ENCODE results near the gene MEAF6.
"Not testable (repeated sequence)": the region's sequence is repeated elsewhere in the genome, so short reads cannot be mapped to it uniquely, and the experiment has no call there.

The MEAF6 gene

DNA sequence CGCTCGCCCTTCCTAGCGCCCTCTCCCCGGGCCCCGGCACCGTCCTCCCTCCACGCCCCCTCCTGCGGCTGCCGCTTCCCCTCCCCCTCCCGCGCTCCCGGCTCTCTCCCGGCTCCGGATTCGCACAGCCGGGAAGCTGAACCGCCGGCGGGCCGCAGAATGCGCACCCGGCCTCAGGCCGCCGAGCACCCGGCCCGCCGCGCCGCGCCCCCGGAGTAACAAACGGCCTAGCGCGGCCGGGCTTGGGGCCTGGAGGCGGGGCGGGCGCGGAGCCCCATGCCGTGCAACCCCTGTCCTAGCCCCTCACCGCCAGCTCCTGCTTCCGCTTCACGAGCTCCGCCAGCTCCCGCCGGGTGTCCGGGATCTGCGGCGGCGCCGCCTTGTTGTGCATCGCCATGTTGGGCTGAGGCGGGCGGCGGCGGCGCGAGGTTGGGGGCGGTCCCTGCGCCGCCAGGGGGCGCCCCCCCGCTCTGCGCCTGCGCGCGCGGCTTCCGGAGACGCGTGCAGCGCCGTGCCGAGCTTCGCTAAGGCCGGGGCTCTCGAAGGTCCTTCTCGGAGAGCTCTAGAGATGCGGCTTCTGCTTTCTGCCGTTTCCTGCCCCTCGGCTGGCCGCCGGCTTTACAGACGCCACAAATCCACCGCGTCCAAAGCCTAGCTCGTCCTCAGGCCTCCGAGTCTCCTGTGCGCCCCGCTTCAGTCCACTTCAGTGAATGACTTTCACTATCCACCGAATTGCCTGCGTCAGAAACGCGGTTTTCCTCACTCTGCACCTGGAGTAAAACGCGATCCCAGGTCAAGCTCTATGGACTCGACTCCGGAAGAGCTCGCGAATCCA, at the start of gene MEAF6:
Gene MEAF6, minus strand, starts transcription at position 417 of the 835 bp plus-strand sequence. Its CDS starts 20 bp downstream, at position 397.
- peak; percentile 85 for DNase-seq (ENCODE audit: low spot score)

- DNase-seq (ENCODE audit: low spot score): peak; percentile 8
Observed at GRCh38 chr1:37562984-37563383, 48.4 kb upstream of the MEAF6 start.

GRCh38 chr1:37561133-37562132, 46.9 kb upstream of the MEAF6 start:
- DNase-seq (ENCODE audit: low spot score): peak; percentile 53

DNA sequence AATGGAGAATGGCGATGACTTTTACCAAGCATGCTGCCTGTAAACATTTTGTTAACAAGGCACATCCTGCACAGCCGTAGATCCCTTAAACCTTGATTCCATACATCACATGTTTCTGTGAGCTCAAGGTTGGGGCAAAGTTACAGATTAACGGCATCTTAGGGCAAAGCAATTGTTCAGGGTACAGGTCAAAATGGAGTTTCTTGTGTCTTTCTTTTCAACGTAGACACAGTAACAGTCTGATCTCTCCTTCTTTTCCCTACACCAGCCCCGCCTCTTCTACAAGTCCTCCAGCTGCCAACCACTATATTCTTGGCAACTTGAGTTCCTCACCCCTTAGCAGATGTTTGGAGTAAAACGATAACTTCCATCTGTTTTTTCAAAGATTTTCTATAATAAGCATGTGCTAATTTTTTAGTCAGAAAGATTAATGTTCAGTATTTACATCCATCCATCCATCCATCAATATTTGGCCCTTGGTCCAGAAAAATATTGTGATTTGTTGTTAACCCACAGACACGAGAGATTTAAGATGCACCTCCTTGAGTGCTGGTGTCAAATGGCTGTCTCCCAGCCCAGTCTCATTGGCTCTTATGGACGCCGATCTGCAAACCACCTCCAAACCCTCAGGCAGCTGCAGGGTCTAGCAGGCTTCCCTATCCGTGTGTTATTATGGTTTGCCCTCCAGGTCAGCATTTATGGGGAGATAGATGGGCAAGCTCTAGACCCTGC, 46.0 kb upstream of the MEAF6 start:
- no peak for DNase-seq (ENCODE audit: low spot score)

- not testable (repeated sequence) for DNase-seq (ENCODE audit: low spot score)
Observed at GRCh38 chr1:37559957-37560379, 45.4 kb upstream of the MEAF6 start.

DNA sequence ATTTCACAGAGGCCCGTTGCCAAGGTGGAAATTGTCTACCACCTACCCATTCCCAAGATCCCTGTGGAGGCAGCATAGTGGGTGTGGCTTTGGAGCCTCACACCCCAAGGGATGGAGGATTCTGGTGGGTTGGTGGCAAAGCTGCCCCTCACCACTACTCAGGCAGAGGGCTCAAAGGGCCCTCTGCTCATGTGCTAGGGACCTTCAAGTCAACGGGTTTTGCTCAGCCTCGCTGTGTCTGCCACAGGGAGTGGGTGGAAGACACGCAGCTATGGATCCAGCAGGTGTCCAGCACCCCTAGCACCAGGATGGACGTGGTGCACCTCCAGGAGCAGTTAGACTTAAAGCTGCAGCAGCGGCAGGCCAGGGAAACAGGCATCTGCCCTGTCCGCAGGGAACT, 44.5 kb upstream of the MEAF6 start:
- DNase-seq (ENCODE audit: low spot score): no peak

- DNase-seq (ENCODE audit: low spot score): no peak
Observed at GRCh38 chr1:37558411-37558810, 43.8 kb upstream of the MEAF6 start.

- DNase-seq (ENCODE audit: low spot score): no peak
Observed at GRCh38 chr1:37557402-37557801, 42.8 kb upstream of the MEAF6 start.

DNA sequence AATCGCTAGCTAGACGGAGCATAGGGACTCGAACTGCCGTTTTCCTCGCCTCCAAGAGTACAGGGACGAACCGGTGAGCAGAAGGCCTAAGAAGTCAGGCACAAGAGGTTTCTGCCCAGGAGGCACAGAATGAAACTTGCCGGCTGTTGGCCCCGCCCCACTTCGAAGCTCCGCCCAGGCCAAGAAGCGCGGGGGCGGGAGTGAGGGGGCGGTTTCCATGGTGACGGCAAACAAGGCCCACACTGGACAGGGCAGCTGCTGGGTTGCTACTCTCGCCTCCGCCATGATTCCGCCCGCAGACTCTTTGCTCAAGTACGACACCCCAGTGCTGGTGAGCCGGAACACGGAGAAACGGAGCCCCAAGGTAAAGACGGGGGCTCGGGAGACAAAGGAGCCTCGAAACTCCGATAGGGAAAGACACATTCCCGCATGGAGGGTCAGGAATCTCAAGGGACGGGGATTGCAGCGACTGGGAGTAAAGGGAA, 42.2 kb upstream of the MEAF6 start, which contains the start of gene DNALI1:
Gene DNALI1, plus strand, starts transcription at position 229 of the 485 bp plus-strand sequence. Its CDS starts 55 bp downstream, at position 284.
- DNase-seq (ENCODE audit: low spot score): peak; percentile 58

- peak; percentile 96 for DNase-seq (ENCODE audit: low spot score)
Observed at GRCh38 chr1:37553927-37554808, 39.6 kb upstream of the MEAF6 start, which contains the start of gene SNIP1. SNIP1 (minus strand) TSS chr1:37554293; CDS start chr1:37554229, 64 bp downstream.

GRCh38 chr1:37553598-37553926, 39.0 kb upstream of the MEAF6 start:
- DNase-seq (ENCODE audit: low spot score): no peak

DNA sequence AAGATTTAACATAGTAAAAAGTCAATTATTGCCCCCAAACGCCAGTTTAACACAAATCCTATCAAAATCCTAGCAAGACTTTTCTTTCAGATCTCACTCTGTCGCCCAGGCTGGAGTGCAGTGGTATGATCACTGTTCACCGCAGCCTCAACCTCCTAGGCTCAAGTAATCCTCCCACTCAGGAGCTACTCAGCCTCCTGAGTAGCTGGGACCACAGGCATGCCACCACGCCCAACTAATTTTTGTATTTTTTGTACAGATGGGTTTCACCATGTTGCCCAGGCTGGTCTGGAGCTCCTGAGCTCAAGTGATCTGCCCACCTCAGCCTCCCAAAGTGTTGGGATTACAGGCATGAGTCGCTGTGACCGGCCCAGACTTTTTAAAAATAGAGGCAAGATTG, 34.8 kb upstream of the MEAF6 start:
- DNase-seq (ENCODE audit: low spot score): no peak

- no peak for DNase-seq (ENCODE audit: low spot score)
Observed at GRCh38 chr1:37545019-37545418, 30.5 kb upstream of the MEAF6 start.

DNA sequence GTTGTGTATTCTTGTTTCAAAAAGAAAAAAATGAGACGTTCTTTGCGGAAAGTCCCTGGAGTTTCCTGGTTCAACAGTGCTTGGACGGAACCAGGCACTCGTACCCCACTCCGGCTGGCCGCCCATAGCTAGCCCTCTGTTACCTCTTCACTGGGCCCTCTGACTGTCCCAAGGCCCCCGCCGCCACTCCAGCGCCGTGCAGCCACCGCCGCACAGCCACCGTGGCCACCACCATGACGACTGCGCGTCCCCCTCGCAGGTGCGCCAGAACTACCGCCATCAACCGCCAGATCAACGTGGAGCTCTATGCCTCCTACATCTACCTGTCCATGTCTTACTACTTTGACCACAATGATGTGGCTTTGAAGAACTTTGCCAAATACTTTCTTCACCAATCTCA, 30.0 kb upstream of the MEAF6 start:
- no peak for DNase-seq (ENCODE audit: low spot score)

DNA sequence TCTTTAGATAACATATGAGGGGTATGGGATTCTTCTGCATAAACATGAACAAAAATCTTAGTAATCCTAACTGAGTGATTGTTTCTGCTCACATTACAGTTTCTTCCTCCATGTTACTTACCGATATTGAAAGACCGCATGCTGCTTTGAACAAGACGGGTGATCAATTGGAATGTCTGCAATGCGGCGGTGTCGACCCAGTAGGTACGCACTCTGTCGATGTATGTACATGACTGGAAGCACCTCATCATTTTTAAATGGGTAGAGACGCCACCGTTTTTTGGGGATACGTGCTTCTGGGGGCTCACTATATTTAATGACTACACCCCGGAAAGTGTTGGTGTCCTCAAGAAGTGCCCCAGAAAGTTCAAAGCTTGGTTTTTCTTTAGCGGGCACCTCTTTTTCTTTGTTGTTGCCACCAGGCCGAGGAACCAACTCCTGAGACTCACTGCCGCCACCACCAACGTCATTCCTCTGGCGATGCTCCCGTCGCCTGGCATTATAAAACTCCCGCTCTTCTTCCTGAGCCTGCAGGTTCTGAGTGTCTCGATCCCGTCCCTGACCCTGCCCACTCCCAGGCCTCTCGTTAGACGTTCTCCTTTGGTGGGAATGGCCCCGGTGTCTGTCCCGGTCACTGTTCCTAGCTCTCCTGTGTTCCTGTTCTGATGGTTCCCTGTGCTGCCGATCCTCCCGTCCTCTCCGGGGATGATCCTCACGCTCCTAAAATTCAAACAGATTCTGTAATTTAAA, 25.6 kb upstream of the MEAF6 start:
- no peak for DNase-seq (ENCODE audit: low spot score)

DNA sequence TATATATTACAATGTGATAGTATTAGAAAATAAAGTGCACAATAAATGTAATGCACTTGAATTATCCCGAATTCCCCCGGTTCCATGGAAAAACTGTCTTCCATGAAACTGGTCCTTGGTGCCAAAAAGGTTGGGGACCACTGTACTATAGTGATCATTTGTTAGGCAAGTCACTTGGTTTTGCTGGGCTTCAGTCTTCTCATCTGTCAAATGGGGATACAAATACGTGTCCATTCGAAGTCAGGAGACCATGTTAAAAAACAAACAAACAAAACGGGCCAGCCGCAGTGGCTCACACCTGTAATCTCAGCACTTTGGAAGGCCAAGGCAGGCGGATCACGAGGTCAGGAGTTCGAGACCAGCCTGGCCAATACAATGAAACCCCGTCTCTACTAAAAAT, 24.6 kb upstream of the MEAF6 start:
- not testable (repeated sequence) for DNase-seq (ENCODE audit: low spot score)

DNA sequence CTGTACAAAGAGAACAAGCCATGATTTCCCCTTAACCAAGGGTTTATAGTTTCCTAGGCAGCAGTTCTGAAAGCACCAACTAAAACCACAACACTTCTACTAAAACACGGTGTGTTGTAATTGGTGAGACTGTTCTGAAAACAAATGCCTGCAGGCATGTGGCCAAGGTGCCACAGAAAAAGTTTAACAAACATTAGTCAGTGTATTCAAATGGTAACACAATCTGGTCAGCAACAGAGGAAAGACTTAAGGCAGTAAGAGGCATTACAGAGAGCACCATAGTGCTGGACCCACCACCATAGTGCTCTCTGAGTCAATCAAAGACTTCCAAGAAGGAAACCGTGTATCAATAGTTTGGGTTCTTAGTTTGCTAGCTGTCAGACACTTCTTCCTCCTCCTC, 22.8 kb upstream of the MEAF6 start:
- DNase-seq (ENCODE audit: low spot score): no peak

- no peak for DNase-seq (ENCODE audit: low spot score)
Observed at GRCh38 chr1:37533317-37534093, 18.9 kb upstream of the MEAF6 start.
